ENCODE measurements around the gene ATOH8.
A peak's percentile ranks its signal among the peaks of the same experiment; 100 is the strongest.

ATOH8 gene

GRCh38 chr2:85753525-85754312 lies at the start of gene ATOH8:
Gene ATOH8 (plus strand): TSS chr2:85753991. CDS start chr2:85754190, 199 bp downstream.
- no peaks in the 10 kb centered on the region for H3K9me3 ChIP-seq (ENCODE audit: control insufficient read depth in 2 of 2, low read length in 2 of 2)
- H3K4me3 ChIP-seq (ENCODE audit: low read length in 2 of 2) = peak within 1 kb of the TSS; percentile 67 to 72
- H3K4me1 ChIP-seq (ENCODE audit: control insufficient read depth in 2 of 2, insufficient read depth in 2 of 2, low read length in 2 of 2) = peaks cover 28 to 32% of the 10 kb centered on the region in 2 donors
- H3K27ac ChIP-seq (ENCODE audit: low read depth in 2 of 2, low read length in 2 of 2) = peak within 1 kb of the TSS; percentile 23 to 32
- H3K27me3 ChIP-seq (ENCODE audit: control insufficient read depth in 2 of 2, insufficient read depth in 2 of 2, low read length in 2 of 2) = peaks cover 21 to 28% of the 10 kb centered on the region in 2 donors
- H3K9ac ChIP-seq (ENCODE audit: low read depth in 1 of 2, low read length in 2 of 2) = peak within 1 kb of the TSS in 1 of 2 donors; percentile 40
- no peaks in the 10 kb centered on the region for H3K36me3 ChIP-seq (ENCODE audit: control insufficient read depth in 2 of 2, insufficient read depth in 2 of 2, low read length in 2 of 2)

- H3K9me3 ChIP-seq (ENCODE audit: control insufficient read depth in 2 of 2, low read length in 2 of 2) = no peaks in the 10 kb centered on the region
- H3K36me3 ChIP-seq (ENCODE audit: control insufficient read depth in 2 of 2, insufficient read depth in 2 of 2, low read length in 2 of 2) = no peaks in the 10 kb centered on the region
- no peak overlapping the region for H3K9ac ChIP-seq (ENCODE audit: low read depth in 1 of 2, low read length in 2 of 2)
- no peak overlapping the region for H3K4me3 ChIP-seq (ENCODE audit: low read length in 2 of 2)
- no peak overlapping the region for H3K27ac ChIP-seq (ENCODE audit: low read depth in 2 of 2, low read length in 2 of 2)
- peaks cover 0 to 3% of the 10 kb centered on the region in 2 donors for H3K4me1 ChIP-seq (ENCODE audit: control insufficient read depth in 2 of 2, insufficient read depth in 2 of 2, low read length in 2 of 2)
- H3K27me3 ChIP-seq (ENCODE audit: control insufficient read depth in 2 of 2, insufficient read depth in 2 of 2, low read length in 2 of 2) = no peaks in the 10 kb centered on the region
These were observed 49.8 kb upstream of the ATOH8 start for GRCh38 chr2:85704038-85704437.

GRCh38 chr2:85704800-85705679 lies 48.8 kb upstream of the ATOH8 start:
- Histone ChIP-seq H3K27ac (ENCODE audit: low read depth in 2 of 2, low read length in 2 of 2) (peak overlapping the region; percentile 58 to 70), H3K4me1 (ENCODE audit: control insufficient read depth in 2 of 2, insufficient read depth in 2 of 2, low read length in 2 of 2) (peaks cover under 1 to 3% of the 10 kb centered on the region in 2 donors), H3K36me3 (ENCODE audit: control insufficient read depth in 2 of 2, insufficient read depth in 2 of 2, low read length in 2 of 2) (no peaks in the 10 kb centered on the region), H3K9ac (ENCODE audit: low read depth in 1 of 2, low read length in 2 of 2) (no peak overlapping the region), H3K4me3 (ENCODE audit: low read length in 2 of 2) (no peak overlapping the region), H3K27me3 (ENCODE audit: control insufficient read depth in 2 of 2, insufficient read depth in 2 of 2, low read length in 2 of 2) (no peaks in the 10 kb centered on the region), H3K9me3 (ENCODE audit: control insufficient read depth in 2 of 2, low read length in 2 of 2) (no peaks in the 10 kb centered on the region)

- Histone ChIP-seq H3K4me1 (ENCODE audit: control insufficient read depth in 2 of 2, insufficient read depth in 2 of 2, low read length in 2 of 2) (peaks cover 3 to 5% of the 10 kb centered on the region in 2 donors), H3K9ac (ENCODE audit: low read depth in 1 of 2, low read length in 2 of 2) (no peak overlapping the region), H3K27ac (ENCODE audit: low read depth in 2 of 2, low read length in 2 of 2) (peak overlapping the region; percentile 47 to 70)
These were observed 48.1 kb upstream of the ATOH8 start for GRCh38 chr2:85705680-85706039.

GRCh38 chr2:85706063-85706462 lies 47.7 kb upstream of the ATOH8 start:
- no peak overlapping the region for H3K4me3 ChIP-seq (ENCODE audit: low read length in 2 of 2)

More at GRCh38 chr2:85705680-85706039, 48.1 kb upstream of the ATOH8 start:
- no peaks in the 10 kb centered on the region for H3K36me3 ChIP-seq (ENCODE audit: control insufficient read depth in 2 of 2, insufficient read depth in 2 of 2, low read length in 2 of 2)
- no peak overlapping the region for H3K4me3 ChIP-seq (ENCODE audit: low read length in 2 of 2)
- no peaks in the 10 kb centered on the region for H3K9me3 ChIP-seq (ENCODE audit: control insufficient read depth in 2 of 2, low read length in 2 of 2)
- no peaks in the 10 kb centered on the region for H3K27me3 ChIP-seq (ENCODE audit: control insufficient read depth in 2 of 2, insufficient read depth in 2 of 2, low read length in 2 of 2)

GRCh38 chr2:85706599-85707296 lies 47.0 kb upstream of the ATOH8 start:
- Histone ChIP-seq H3K27me3 (ENCODE audit: control insufficient read depth in 2 of 2, insufficient read depth in 2 of 2, low read length in 2 of 2) (no peaks in the 10 kb centered on the region), H3K27ac (ENCODE audit: low read depth in 2 of 2, low read length in 2 of 2) (peak overlapping the region; percentile 19 to 52), H3K4me3 (ENCODE audit: low read length in 2 of 2) (no peak overlapping the region), H3K36me3 (ENCODE audit: control insufficient read depth in 2 of 2, insufficient read depth in 2 of 2, low read length in 2 of 2) (no peaks in the 10 kb centered on the region), H3K9ac (ENCODE audit: low read depth in 1 of 2, low read length in 2 of 2) (no peak overlapping the region), H3K4me1 (ENCODE audit: control insufficient read depth in 2 of 2, insufficient read depth in 2 of 2, low read length in 2 of 2) (peaks cover 8% of the 10 kb centered on the region in 2 donors), H3K9me3 (ENCODE audit: control insufficient read depth in 2 of 2, low read length in 2 of 2) (no peaks in the 10 kb centered on the region)

More at GRCh38 chr2:85706063-85706462, 47.7 kb upstream of the ATOH8 start:
- Histone ChIP-seq H3K27me3 (ENCODE audit: control insufficient read depth in 2 of 2, insufficient read depth in 2 of 2, low read length in 2 of 2) (no peaks in the 10 kb centered on the region), H3K4me1 (ENCODE audit: control insufficient read depth in 2 of 2, insufficient read depth in 2 of 2, low read length in 2 of 2) (peaks cover 5 to 7% of the 10 kb centered on the region in 2 donors), H3K9me3 (ENCODE audit: control insufficient read depth in 2 of 2, low read length in 2 of 2) (no peaks in the 10 kb centered on the region), H3K27ac (ENCODE audit: low read depth in 2 of 2, low read length in 2 of 2) (peak overlapping the region; percentile 19 to 47), H3K36me3 (ENCODE audit: control insufficient read depth in 2 of 2, insufficient read depth in 2 of 2, low read length in 2 of 2) (no peaks in the 10 kb centered on the region), H3K9ac (ENCODE audit: low read depth in 1 of 2, low read length in 2 of 2) (no peak overlapping the region)

GRCh38 chr2:85707304-85707703 lies 46.5 kb upstream of the ATOH8 start:
- Histone ChIP-seq H3K4me3 (ENCODE audit: low read length in 2 of 2) (no peak overlapping the region), H3K27ac (ENCODE audit: low read depth in 2 of 2, low read length in 2 of 2) (peak overlapping the region in 1 of 2 donors; percentile 52), H3K9ac (ENCODE audit: low read depth in 1 of 2, low read length in 2 of 2) (no peak overlapping the region), H3K27me3 (ENCODE audit: control insufficient read depth in 2 of 2, insufficient read depth in 2 of 2, low read length in 2 of 2) (no peaks in the 10 kb centered on the region), H3K4me1 (ENCODE audit: control insufficient read depth in 2 of 2, insufficient read depth in 2 of 2, low read length in 2 of 2) (peaks cover 8% of the 10 kb centered on the region in 2 donors), H3K9me3 (ENCODE audit: control insufficient read depth in 2 of 2, low read length in 2 of 2) (no peaks in the 10 kb centered on the region), H3K36me3 (ENCODE audit: control insufficient read depth in 2 of 2, insufficient read depth in 2 of 2, low read length in 2 of 2) (no peaks in the 10 kb centered on the region)

- Histone ChIP-seq H3K9me3 (ENCODE audit: control insufficient read depth in 2 of 2, low read length in 2 of 2) (no peaks in the 10 kb centered on the region), H3K27ac (ENCODE audit: low read depth in 2 of 2, low read length in 2 of 2) (no peak overlapping the region), H3K4me1 (ENCODE audit: control insufficient read depth in 2 of 2, insufficient read depth in 2 of 2, low read length in 2 of 2) (peaks cover 11 to 13% of the 10 kb centered on the region in 2 donors), H3K4me3 (ENCODE audit: low read length in 2 of 2) (no peak overlapping the region), H3K27me3 (ENCODE audit: control insufficient read depth in 2 of 2, insufficient read depth in 2 of 2, low read length in 2 of 2) (no peaks in the 10 kb centered on the region), H3K9ac (ENCODE audit: low read depth in 1 of 2, low read length in 2 of 2) (no peak overlapping the region), H3K36me3 (ENCODE audit: control insufficient read depth in 2 of 2, insufficient read depth in 2 of 2, low read length in 2 of 2) (no peaks in the 10 kb centered on the region)
These were observed 45.1 kb upstream of the ATOH8 start for GRCh38 chr2:85708641-85709040.

GRCh38 chr2:85709401-85709811 lies 44.4 kb upstream of the ATOH8 start:
- Histone ChIP-seq H3K9ac (ENCODE audit: low read depth in 1 of 2, low read length in 2 of 2) (no peak overlapping the region), H3K4me1 (ENCODE audit: control insufficient read depth in 2 of 2, insufficient read depth in 2 of 2, low read length in 2 of 2) (peaks cover 11 to 13% of the 10 kb centered on the region in 2 donors), H3K27ac (ENCODE audit: low read depth in 2 of 2, low read length in 2 of 2) (peak overlapping the region in 1 of 2 donors; percentile 46), H3K4me3 (ENCODE audit: low read length in 2 of 2) (no peak overlapping the region), H3K36me3 (ENCODE audit: control insufficient read depth in 2 of 2, insufficient read depth in 2 of 2, low read length in 2 of 2) (no peaks in the 10 kb centered on the region), H3K9me3 (ENCODE audit: control insufficient read depth in 2 of 2, low read length in 2 of 2) (no peaks in the 10 kb centered on the region), H3K27me3 (ENCODE audit: control insufficient read depth in 2 of 2, insufficient read depth in 2 of 2, low read length in 2 of 2) (no peaks in the 10 kb centered on the region)

Measured in mucosa of rectum (tissue), 2 donors.